Activated CD4-positive, alpha-beta T cell treated with anti-CD3 and anti-CD28 coated beads, Interleukin-2, amount 50 U/mL, for 4 hours (primary cell): Measurements from ENCODE around the gene RGS7.
"Not testable (repeated sequence)": the region's sequence is repeated elsewhere in the genome, so short reads cannot be mapped to it uniquely, and the experiment has no call there.

Source experiments
- DNase-seq, 2 experiments: peaks; one replicate each; pipeline ENCODE4 v3.0.0-alpha.2; 2020

RGS7 gene

DNA sequence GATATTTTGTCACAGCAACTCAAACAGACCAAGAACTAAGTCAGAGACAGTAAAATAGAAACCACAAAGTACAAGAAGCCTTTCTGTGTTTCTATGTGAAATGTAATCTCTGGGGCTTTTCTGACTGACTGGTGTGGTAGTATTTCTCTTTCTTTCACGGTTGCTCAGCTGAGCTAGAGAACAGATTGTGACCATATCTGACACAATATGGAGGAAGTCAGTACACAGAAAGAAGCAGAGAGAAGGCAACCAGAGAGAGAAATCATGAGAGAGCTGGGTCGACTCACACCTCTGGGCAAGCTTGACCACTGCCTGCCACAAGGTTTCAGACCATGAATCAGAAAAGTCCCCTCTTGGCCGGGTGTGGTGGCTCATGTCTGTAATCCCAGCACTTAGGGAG, 536.2 kb downstream of the RGS7 start:
- DNase-seq = no peak

DNA sequence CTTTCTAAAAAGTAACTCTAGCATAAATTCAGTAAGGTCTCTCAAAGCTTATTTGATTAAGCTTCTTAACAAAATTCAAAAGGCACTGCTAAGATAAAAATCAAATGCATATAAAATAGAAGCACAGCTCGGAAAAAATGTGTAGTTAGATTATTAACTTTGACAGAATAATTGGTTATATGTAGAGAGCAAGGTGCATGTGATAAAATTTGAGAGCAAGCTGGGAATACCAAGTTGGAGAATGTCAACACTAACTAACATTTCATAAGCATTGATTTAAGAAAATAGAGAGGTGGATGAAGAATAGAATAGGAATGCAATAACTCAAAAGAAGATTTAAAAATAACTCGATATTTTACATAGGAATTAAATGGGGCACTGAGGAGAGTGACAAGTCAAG, 540.5 kb downstream of the RGS7 start:
- DNase-seq = no peak

DNA sequence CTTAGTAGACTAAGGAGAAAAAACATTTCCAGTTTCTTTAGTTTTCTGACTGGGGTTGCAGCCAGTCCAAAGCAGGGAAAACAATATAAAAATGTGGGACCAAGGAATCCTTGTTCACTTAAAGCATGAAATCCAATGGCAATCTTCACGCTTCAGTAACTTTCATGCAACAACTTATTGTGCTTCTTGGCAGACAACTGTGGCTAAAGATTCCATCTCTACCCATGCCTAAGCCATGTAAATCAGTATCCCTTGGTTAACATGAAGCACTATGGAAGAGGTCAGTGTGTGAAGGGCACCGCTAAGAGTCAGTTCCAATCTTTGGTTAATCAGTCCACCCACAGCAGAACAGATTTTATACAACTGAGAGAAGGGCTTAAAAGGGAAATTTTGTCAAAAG, 543.3 kb downstream of the RGS7 start:
- DNase-seq = no peak

DNA sequence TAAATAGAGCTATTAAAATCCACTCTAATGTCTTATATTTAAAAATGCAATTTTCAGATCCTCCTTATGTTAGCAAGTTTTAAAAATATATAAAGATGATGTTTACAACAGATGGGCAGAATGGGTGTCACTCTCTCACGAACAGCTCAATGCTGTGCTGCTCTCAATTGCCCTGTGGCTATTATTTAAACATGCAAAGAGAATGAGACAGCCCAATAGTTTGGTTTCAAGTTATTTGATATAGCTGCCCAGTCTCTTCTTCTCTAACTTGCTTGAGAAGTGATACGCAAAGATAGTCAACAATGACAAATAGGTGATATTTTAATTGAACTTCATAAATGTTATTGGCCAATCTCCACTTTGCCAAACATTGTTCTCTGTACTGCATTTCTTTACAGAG, 545.7 kb downstream of the RGS7 start:
- DNase-seq = no peak

DNA sequence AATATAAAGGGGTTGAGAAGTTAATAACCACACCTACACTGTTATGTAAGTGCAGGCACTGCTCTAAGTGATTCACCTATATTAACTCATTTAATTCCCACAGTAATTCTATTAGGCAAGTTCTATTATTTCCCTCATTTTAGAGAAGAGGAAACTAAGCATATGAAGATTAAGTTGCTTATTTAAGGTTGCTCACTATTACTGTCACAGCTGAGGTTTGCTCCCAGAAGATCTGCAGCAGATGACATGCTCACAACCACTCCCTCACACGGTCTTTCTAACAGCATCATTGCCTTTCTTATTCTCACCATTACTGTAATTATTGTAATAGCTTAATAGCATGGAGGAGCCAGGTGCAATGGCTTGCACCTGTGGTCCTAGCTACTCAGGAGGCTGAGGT, 548.6 kb downstream of the RGS7 start:
- no peak for DNase-seq

DNA sequence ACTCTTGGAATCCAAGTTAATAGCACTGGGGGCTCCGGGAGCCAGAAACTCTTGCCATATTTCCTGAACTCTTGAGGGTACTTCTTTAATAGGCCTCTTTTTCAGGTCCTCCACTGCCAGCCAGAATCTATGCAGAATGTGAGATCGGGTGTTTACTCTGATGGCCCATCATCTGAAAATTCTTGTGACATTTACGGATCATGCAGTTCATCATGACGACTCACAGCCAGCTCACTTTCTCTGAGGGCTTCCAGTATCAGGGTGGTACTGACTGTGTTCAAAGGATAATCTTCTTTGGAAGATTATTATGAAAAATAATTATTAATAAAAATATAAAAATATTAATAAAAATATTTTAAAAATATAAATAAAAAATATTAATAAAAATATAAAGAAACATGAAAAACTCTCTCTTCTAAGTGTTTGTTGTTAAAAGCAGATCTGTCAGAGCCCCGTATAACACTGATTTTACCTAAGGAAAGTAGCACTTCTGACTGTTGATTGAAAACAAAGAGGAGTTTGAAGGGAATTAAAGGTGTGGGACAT, 550.7 kb downstream of the RGS7 start:
- DNase-seq = no peak

DNA sequence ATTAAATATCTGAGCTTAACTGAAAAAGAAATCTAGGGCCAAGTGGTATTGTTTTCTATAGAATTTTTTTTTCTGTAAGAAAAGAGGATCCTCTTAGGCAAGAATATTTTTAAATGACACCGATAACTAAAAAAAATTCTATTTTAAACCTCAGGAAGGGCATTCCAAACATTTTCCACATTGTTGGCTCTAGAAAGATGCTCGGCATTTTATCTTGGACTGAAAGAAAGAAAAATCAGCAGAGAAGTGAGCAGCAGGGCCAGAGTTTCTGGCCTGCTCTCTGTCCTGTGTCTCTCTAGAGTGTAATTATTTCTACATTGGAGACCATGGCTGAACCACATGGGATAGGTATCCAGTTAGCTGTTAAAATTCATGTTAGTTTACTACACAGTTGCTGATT, 552.5 kb downstream of the RGS7 start:
- DNase-seq = no peak

DNA sequence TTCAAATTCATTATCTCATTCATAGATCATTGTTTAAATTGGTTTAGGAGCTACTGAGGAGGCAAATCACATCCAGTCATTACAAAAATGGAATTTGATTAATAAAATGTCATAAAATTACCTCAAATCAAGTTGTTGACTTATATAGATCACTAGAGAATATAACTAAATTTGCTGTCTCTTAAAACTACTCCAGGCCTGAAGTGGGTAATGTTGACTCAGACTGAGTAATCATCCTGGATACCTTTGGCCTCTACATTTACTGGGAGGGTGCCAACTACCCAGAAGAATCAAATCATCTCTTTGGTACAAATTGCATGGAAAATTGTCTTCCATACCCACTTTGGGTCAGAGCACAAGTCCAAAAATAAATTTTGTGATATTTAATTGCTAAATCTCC, 553.9 kb downstream of the RGS7 start:
- DNase-seq = no peak

DNA sequence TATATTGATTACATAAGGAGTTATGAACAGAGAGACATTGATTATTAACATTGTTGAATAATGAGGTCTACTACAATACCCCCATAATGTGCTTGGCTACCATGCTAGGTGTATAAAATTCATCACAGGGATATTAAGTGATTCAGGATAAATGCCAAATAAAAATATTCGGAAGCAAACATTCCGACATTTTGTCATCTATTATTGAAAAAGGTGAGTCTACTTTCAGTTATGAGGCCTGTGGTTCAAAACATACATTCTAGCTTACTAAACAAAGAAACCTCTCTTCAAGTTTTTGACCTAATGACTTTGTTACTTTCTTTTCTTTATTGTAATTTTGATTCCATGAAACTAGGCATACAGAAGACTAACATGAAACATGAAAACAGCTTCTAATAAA, 554.7 kb downstream of the RGS7 start:
- DNase-seq = no peak

DNA sequence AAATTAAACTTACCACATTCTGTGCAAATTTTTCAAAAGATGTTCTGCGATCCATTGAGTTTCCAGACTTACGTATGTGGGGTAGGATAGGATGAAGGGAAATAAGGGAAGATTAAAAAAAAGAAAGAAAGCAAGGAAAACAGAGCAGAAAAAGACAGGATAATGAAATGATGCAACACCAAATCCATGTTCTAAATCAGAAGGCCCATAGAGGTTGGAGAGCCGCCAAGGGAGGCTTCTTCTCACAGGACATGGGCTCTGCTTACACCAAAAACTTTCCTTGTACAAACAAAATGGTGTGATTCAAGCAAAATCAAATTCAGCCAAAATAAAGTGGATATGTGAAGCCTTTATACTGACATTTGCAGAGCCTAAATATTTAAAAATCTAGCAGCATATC, 555.6 kb downstream of the RGS7 start:
- DNase-seq = no peak

DNA sequence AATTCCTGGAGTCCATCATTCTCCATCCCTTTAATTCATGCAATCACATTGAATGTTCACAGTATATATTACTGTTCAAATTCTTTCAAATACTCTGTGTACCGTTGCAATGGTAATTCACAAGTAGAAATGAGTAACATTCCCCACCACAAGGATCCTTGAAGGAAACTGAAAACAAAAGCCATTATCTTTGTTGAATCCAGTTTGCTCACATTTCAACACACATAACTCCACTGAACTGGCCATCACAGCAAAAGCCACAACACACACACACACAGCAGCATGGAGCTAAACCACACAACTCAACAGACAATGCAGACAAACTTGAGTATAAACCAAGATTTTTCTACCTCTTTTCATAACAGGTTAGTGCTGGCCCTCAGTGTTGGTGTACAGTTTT, 556.7 kb downstream of the RGS7 start:
- DNase-seq = no peak

DNA sequence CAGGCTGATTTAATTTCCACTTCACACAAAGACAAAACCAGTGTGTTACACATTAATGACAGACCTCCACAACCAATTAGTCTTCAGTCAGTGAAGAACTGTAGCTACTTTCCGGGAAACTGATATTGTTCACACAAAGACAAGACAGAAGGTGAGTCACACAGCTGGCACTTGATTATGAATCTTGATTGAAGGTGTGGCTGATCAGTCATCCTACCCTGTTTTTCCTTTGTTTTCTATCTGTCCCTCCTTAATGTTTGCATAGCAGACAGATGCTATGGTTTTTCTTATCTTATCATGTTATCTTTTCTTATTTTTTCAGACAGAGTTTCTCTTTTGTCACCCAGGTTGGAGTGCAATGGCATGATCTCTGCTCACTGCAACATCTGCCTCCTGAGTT, 560.0 kb downstream of the RGS7 start:
- no peak for DNase-seq

DNA sequence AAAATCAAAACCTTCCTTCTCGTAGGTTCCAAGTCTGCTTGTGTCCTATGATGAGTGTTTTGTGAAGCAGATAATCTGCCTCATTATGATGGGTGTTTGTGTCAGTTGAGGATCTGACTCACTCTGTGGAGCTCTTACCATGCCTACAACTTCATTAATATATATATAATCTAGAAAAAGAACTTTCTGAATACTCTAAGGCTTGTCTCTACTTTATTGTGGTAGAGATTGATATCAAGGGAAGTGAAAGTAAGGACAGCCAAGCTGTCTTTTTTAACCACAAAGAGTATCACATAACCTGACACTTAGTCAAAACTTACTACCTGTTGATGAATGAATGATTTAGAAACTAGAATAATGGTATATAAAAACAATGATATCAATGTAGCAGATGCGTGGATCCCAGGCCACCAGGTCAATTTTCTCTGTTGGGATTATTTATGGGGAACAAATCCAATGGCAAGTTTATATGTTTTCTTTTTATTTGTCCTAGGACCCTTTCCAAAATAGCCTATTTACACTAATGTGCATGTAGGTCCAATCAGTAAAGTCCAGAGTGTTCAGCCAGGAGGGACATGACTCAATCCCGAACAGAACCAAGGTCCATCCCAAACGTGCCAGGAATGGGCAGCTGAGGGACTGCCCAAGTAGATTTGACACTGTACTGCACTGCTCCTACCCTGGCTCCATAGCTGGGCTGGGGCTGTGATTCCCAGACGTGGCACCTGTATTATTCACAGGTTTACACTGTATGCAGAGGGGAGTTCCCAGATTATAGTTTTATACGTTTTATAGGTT, 562.8 kb downstream of the RGS7 start:
- DNase-seq = no peak

DNA sequence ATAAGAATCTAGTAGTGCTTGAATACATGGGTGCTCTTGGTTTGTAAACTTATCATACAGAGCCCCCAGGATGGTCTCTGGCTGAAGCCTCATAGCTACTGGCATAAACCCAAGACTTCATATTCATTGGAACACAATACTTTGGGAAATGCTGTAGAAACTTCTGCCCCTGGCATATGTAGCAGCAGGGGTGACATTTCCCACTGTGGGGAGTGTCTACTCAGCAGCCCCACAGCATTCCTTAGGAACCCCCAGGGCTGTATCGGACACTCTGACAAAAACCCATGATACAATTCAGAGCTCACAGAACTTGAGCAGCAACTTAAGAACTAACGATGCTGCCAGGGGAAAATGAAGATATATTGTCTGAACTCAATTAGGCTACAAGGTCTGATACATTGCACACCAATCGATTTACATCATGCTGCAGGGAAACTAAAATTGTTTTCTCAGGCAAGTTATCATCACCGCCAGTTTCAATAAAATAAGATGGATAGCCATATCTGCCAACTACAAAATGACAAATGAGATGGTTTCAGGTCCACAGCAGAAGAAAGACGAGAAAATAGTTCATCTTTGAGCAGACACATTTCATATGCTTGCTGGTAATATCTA, 564.0 kb downstream of the RGS7 start:
- DNase-seq = no peak

DNA sequence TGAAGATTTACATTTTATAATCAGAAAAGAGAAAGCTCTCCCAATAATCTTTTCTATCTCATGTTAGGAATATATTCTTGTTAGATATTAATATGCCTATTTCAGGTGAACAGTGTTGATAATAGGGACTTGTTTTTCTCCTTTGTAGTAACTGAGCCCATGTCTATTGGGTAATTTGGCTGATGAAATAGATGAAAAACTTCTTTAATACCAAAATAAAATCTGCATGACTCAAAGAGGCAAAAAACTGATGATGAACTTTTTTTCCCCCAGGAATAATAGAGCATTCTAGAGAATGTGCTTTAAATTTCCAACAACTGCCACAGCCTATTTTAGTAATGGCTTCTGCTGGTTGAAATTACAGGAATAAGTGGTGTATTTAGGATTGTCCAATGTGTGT, 566.1 kb downstream of the RGS7 start:
- DNase-seq = no peak

DNA sequence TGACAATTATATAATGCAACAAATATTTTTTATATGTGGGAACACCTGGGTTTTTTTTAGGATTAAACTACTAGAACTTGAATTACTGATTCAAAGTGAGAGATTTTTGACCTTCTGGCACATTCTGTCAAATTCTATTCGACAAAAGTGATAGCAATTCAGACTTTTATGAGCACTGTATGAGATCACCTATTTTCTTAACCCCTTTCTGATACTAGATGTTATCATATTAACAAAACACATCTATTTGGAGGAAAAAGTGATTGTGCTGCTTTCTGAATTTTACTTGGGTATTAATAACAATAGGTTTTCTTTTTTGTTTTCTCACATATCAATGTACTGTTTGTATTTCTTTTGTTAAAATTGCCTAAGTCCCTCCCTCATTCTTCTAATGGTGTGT, 570.1 kb downstream of the RGS7 start:
- DNase-seq = no peak

DNA sequence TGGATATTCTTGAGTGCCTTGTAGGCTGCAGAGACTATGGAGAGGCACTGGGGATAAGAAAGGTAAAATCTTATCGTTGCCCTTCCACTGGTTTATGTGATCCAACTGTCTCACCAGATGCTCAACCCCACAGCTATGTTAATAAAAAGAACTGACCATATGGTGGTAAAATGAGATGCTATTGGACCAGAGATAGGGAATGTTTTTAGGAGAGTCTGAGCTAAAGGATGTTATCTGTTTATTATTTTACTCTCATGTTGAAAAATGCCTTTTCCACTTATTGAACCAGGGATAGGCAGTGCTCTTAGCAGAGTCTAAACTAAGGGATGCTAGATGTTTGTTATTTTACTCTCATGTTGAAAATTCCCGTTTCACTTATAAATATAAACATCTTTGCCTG, 572.2 kb downstream of the RGS7 start:
- DNase-seq = no peak

DNA sequence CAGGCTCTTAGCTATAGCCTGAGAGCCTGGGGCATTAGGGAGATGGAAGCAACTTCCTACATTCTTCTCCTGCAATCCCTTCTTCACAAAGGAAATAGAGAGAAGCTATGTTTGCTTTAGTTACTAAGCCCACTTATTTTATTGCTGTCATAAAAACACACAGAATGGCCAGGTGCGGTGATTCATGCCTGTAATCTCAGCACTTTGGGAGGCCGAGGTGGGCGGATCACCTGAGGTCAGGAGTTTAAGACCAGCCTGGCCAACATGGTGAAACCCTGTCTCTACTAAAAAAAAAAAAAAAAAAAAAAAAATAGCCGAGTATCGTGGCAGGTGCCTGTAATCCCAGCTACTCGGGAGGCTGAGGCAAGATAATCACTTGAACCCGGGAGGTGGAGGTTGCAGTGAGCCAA, 573.3 kb downstream of the RGS7 start:
- DNase-seq = not testable (repeated sequence)

DNA sequence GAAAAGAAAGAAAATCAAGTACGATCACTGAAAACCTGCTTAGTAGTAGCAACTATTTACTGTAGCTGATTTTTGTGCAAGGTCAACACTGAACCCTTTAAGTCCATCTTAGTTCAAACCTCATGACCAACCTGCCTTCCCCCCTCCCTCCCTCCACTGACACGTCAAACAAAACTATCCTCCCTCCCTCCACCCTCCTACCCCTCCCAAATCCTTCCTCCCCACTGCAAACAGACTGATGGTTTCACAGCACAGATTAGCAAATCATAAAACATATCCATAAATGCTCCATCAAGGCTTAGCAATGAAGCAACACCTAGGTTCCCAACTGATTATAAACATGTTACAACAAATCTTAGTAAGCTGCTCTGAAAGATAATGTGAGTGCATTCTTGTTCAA, 580.8 kb downstream of the RGS7 start:
- DNase-seq = no peak

DNA sequence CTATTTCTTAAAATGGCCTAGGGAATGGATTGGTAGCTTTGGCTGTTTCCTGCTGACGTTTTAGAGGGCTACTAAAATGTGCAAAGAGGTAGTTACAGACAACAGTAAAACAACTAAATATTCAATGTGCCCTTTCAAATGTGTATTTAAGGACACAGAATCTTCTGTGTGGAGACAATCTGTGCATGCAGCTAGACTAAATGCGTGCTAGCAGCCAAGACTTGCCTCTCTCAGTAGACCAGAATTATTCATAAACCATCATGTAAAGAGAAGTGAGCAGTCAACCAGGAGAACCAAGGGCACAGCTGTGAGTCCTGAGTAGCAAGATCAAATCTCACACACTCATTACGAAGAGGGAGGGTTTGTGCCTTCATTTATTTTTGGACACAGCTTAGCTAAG, 584.9 kb downstream of the RGS7 start:
- no peak for DNase-seq

DNA sequence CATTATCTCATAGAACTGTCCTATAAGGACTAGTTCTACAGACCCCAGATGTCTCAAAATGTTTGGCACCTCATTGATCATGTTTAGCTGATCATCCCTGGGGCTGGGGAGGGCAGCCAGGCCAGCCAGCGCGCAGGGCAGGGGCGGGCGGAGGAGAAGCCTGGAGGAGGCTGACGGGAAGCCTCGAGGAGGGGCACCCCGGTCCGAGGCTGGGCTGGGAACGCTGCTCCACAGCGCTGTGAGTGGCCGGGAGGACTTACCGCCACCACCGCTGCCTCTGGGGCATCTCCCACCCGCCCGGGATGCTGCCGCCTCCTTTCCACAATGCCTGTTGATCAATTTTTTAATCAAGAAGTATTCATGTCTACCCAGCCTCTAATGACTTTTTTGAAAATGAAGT, 585.6 kb downstream of the RGS7 start:
- no peak for DNase-seq

DNA sequence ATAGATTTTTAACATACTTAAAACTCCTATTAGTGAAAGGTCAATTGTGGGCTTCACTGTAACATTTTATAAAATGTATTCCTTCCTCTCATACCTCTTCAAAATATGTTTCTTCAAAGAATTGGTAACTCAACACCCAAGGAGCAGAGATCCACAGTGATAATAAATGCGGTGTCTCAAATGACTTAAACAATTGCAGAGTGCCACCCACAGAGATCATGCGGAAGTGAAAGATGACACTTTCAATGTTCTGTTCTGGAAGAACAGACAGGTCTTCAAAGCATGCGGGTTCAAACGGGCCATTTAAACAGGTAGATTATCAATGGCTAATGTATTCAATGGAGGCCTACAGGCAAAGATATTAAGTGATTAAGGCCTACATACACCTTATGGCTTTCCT, 588.0 kb downstream of the RGS7 start:
- no peak for DNase-seq

DNA sequence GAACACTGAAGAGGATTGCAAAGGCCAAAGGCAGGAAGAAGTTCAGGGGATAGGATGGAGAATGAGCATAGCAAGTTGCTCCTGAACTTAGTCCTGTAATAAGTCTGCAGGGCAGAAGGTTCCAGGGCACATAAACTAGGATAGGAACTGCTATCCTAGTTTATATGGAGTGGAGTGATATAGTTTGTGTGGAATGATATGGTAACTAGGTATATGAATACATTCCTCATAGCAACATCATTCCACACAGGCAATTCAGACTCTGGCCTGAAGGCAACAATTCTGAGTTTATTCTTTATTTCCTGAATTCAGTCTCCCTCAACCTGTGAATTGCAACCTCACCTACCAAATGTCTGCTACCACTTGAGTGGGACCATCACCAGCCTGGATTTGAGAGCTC, 590.2 kb downstream of the RGS7 start:
- no peak for DNase-seq

DNA sequence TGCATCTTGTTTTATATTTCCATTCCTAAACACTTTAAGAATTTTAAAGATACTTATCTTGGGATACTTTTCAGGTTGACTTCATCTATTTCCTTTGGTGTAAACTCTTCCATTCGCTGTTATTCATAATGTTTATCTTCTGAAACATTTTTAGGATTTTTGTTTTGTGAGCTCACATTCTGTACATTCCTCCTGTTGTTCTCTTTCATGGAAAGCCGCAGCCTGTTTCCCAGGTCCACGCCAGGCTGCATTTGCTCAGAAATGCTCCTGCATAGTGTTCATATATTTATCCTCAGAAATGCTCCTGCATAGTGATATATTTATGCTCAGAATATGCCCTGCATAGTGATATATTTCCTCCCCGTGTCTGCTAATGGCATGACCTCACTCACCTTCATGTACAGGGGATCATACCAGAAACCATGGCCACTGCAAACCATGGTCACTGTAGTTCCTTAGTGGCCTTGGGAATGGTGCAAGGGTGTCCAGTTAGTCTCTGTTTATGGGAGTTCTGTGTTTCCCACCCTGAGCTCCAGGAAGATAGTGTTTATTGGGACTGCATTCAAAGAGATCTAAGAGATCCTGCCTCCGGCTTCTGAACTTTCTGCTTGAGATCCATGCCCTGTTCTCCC, 591.2 kb downstream of the RGS7 start:
- no peak for DNase-seq
